WERI-Rb-1 (cell line): ENCODE measurements around the gene RBM8A.

Experiments used
- DNase-seq: peaks from one replicate; pipeline ENCODE4 v3.0.0-alpha.2; 2020
- H3K27ac ChIP-seq: fragments of 250-450 bp; sonication (Bioruptor Pico); 2 replicates; pipeline ENCODE4 v1.5.1; 2020; ENCODE audit warnings: mild to moderate bottlenecking, moderate library complexity
- H3K27me3 ChIP-seq: fragments of 250-450 bp; sonication (Bioruptor Pico); 2 replicates; pipeline ENCODE4 v1.5.1; 2021; ENCODE audit warnings: mild to moderate bottlenecking, low read depth, moderate library complexity; ENCODE audit not compliant: insufficient read depth, severe bottlenecking
- H3K36me3 ChIP-seq: fragments of 250-450 bp; sonication (Bioruptor Pico); 2 replicates; pipeline ENCODE4 v1.5.1; 2020; ENCODE audit warnings: mild to moderate bottlenecking, moderate library complexity
- H3K4me3 ChIP-seq: 2 replicates; pipeline ENCODE4 v1.5.1; 2011; ENCODE audit warnings: low read depth, mild to moderate bottlenecking, control low read depth, low read length
- H3K9me3 ChIP-seq: fragments of 250-450 bp; sonication (Bioruptor Pico); 2 replicates; pipeline ENCODE4 v1.5.1; 2021; ENCODE audit warnings: mild to moderate bottlenecking, moderate library complexity; ENCODE audit not compliant: severe bottlenecking
- CTCF ChIP-seq: IDR thresholded peaks from 2 replicates; pipeline ENCODE4 v1.5.1; 2011; ENCODE audit warnings: low read depth, mild to moderate bottlenecking, control low read depth, inconsistent platforms, low read length

The RBM8A gene

DNA sequence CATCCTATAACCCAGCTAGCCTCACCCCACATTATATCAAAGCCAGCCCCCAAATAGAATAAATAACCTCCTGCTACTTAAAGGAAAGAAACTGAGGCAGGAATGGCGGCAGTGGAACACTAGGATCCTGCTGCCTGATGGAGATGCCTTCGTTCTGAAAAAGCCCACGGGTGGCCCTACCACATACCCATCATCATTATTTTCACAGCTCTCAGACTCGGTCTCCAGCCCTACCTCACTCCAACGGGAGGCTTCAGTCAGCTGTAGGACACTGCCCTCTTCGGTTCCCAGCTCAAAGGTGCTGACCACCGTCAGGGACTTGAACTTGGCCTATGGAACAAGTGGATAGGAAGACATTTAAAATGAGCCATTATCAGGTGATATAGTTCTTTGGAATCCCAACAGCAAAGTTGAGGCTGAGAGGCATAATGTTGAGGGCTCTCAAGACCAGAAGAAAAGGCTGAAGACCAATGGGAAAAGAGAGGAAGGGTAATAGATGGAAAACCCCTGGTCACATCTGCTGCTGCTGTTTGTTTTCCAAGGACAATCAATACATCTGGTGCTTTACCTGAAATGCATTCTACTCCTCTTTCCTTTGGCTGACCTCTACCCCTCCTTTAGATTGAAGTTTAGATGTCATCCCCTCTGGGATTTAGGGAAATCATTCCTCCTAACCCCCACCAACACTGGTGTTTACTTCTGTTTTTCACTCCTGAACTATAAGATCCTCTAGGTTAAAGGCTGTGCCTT is 33.8 kb downstream of the RBM8A start:
- TF ChIP-seq CTCF: no peak
- no peak overlapping the region for H3K4me3 ChIP-seq
- H3K27ac ChIP-seq: no peak overlapping the region
- no peaks in the 10 kb centered on the region for H3K36me3 ChIP-seq
- no peaks in the 10 kb centered on the region for H3K9me3 ChIP-seq
- H3K27me3 ChIP-seq: no peaks in the 10 kb centered on the region
- no peak for DNase-seq

GRCh38 chr1:145892486-145893087 is 34.7 kb downstream of the RBM8A start:
- Histone ChIP-seq H3K27ac (peak overlapping the region; percentile 52), H3K36me3 (no peaks in the 10 kb centered on the region), H3K9me3 (no peaks in the 10 kb centered on the region), H3K27me3 (no peaks in the 10 kb centered on the region), H3K4me3 (peak overlapping the region; percentile 12)
- TF ChIP-seq CTCF: no peak
- no peak for DNase-seq

GRCh38 chr1:145891587-145892485 is 35.4 kb downstream of the RBM8A start:
- Histone ChIP-seq H3K36me3 (no peaks in the 10 kb centered on the region), H3K4me3 (peak overlapping the region; percentile 12), H3K27me3 (no peaks in the 10 kb centered on the region), H3K27ac (peak overlapping the region; percentile 52), H3K9me3 (no peaks in the 10 kb centered on the region)
- peak; percentile 99 for TF ChIP-seq CTCF
- peak; percentile 100 for DNase-seq

DNA sequence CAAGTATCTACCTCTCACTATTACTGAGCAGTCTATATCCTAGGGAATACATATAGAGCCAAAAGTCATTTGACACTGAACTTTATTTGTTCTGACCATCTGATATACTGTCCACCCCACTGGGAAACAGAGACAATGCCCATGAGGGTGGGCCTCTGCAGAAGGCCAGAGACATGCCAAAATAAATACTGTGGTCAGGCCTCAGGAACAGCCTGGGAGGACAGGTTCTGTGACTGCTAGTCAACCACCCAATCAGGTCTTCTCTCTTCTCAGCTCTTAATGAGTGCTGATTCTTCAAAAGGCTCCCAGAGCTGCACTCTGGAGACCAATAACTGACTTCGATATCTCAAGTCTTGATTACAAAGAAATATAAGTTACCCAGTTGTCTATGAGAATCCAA is 36.1 kb downstream of the RBM8A start:
- H3K27me3 ChIP-seq: no peaks in the 10 kb centered on the region
- H3K27ac ChIP-seq: no peak overlapping the region
- TF ChIP-seq CTCF: no peak
- H3K9me3 ChIP-seq: no peaks in the 10 kb centered on the region
- no peak overlapping the region for H3K4me3 ChIP-seq
- no peak for DNase-seq
- H3K36me3 ChIP-seq: no peaks in the 10 kb centered on the region

GRCh38 chr1:145889722-145890121 is 37.6 kb downstream of the RBM8A start:
- no peak for DNase-seq
- Histone ChIP-seq H3K27ac (no peak overlapping the region), H3K9me3 (no peaks in the 10 kb centered on the region)

More at GRCh38 chr1:145889722-145890121, 37.6 kb downstream of the RBM8A start:
- H3K4me3 ChIP-seq: no peak overlapping the region
- no peaks in the 10 kb centered on the region for H3K36me3 ChIP-seq
- no peak for TF ChIP-seq CTCF
- H3K27me3 ChIP-seq: peaks cover 8% of the 10 kb centered on the region
